ENCODE measurements around the gene THSD7A.

THSD7A gene

GRCh38 chr7:11667810-11668185 is 164.2 kb downstream of the THSD7A start:
- DNase-seq (ENCODE audit: insufficient read length, low spot score), result no peak
- no peak for FAIRE-seq
- TF ChIP-seq CTCF (IDR thresholded peaks at IDR 0.05; ENCODE audit: insufficient read depth, missing control alignments), result no peak

- TF ChIP-seq CTCF (IDR thresholded peaks at IDR 0.05; ENCODE audit: insufficient read depth, missing control alignments), result no peak
- DNase-seq (ENCODE audit: insufficient read length, low spot score), result no peak
- FAIRE-seq, result no peak
Measured at GRCh38 chr7:11667071-11667809, 164.8 kb downstream of the THSD7A start.

- TF ChIP-seq CTCF (IDR thresholded peaks at IDR 0.05; ENCODE audit: insufficient read depth, missing control alignments), result no peak
- FAIRE-seq, result no peak
Measured at GRCh38 chr7:11665357-11665756, 166.6 kb downstream of the THSD7A start.

GRCh38 chr7:11655642-11656041 is 176.4 kb downstream of the THSD7A start:
- FAIRE-seq (no peak), DNase-seq (ENCODE audit: insufficient read length, low spot score) (no peak)
- TF ChIP-seq CTCF (IDR thresholded peaks at IDR 0.05; ENCODE audit: insufficient read depth, missing control alignments), result no peak

More at GRCh38 chr7:11665357-11665756, 166.6 kb downstream of the THSD7A start:
- no peak for DNase-seq (ENCODE audit: insufficient read length, low spot score)

- FAIRE-seq, result no peak
- no peak for TF ChIP-seq CTCF (IDR thresholded peaks at IDR 0.05; ENCODE audit: insufficient read depth, missing control alignments)
- DNase-seq (ENCODE audit: insufficient read length, low spot score), result no peak
Measured at GRCh38 chr7:11655163-11655562, 176.8 kb downstream of the THSD7A start.

- FAIRE-seq (no peak), DNase-seq (ENCODE audit: insufficient read length, low spot score) (no peak)
- no peak for TF ChIP-seq CTCF (IDR thresholded peaks at IDR 0.05; ENCODE audit: insufficient read depth, missing control alignments)
Measured at GRCh38 chr7:11650500-11650899, 181.5 kb downstream of the THSD7A start.

GRCh38 chr7:11650030-11650429 is 182.0 kb downstream of the THSD7A start:
- FAIRE-seq, result no peak

More at GRCh38 chr7:11650030-11650429, 182.0 kb downstream of the THSD7A start:
- no peak for DNase-seq (ENCODE audit: insufficient read length, low spot score)
- TF ChIP-seq CTCF (IDR thresholded peaks at IDR 0.05; ENCODE audit: insufficient read depth, missing control alignments), result no peak
